Coronary artery (tissue), 2 donors: ENCODE results near the gene ITGA1.

Source experiments
- DNase-seq: peaks from one replicate; pipeline ENCODE4 v3.0.0-alpha.2; 2017; ENCODE audit warnings: low spot score
- H3K27ac ChIP-seq, 2 donors: fragments of 200-600 bp; sonication (generic); one replicate each; pipeline ENCODE4 v1.5.1; 2016 to 2019
- H3K4me3 ChIP-seq: fragments of 200-600 bp; sonication (generic); 2 replicates; pipeline ENCODE4 v1.5.1; 2016; ENCODE audit warnings: mild to moderate bottlenecking, moderate library complexity
- CTCF ChIP-seq: fragments of 200-600 bp; sonication (generic); IDR thresholded peaks from one replicate; pipeline ENCODE4 v1.5.1; 2019; ENCODE audit warnings: antibody characterized with exemption

Gene ITGA1

GRCh38 chr5:52947851-52948250 is 160.1 kb downstream of the ITGA1 start:
- Histone ChIP-seq H3K27ac (no peak overlapping the region), H3K4me3 (no peak overlapping the region)
- no peak for DNase-seq
- no peak for TF ChIP-seq CTCF

- no peak for DNase-seq
- no peak for TF ChIP-seq CTCF
- Histone ChIP-seq H3K27ac (no peak overlapping the region), H3K4me3 (no peak overlapping the region)
These were observed 160.8 kb downstream of the ITGA1 start for GRCh38 chr5:52948418-52949076.

- no peak overlapping the region for H3K27ac ChIP-seq
- no peak for TF ChIP-seq CTCF
- H3K4me3 ChIP-seq = no peak overlapping the region
These were observed 163.0 kb downstream of the ITGA1 start for GRCh38 chr5:52950686-52951085.

GRCh38 chr5:52952483-52952882 is 164.8 kb downstream of the ITGA1 start:
- no peak overlapping the region for H3K4me3 ChIP-seq
- no peak overlapping the region for H3K27ac ChIP-seq
- TF ChIP-seq CTCF = no peak
- no peak for DNase-seq

More at GRCh38 chr5:52950686-52951085, 163.0 kb downstream of the ITGA1 start:
- no peak for DNase-seq

GRCh38 chr5:52956014-52956413 is 168.3 kb downstream of the ITGA1 start:
- DNase-seq = no peak
- H3K27ac ChIP-seq = no peak overlapping the region
- H3K4me3 ChIP-seq = no peak overlapping the region
- TF ChIP-seq CTCF = no peak

- no peak for DNase-seq
- no peak for TF ChIP-seq CTCF
- H3K27ac ChIP-seq = no peak overlapping the region
- H3K4me3 ChIP-seq = no peak overlapping the region
These were observed 169.4 kb downstream of the ITGA1 start for GRCh38 chr5:52956915-52957747.

- TF ChIP-seq CTCF = no peak
- no peak overlapping the region for H3K4me3 ChIP-seq
- no peak overlapping the region for H3K27ac ChIP-seq
- DNase-seq = no peak
These were observed 173.6 kb downstream of the ITGA1 start for GRCh38 chr5:52961274-52961681.
